GDM1 (cell line): ENCODE measurements around the gene OR5M10.
"Not testable (repeated sequence)": the region's sequence is repeated elsewhere in the genome, so short reads cannot be mapped to it uniquely, and the experiment has no call there.

Experiments used
- DNase-seq: peaks from one replicate; lab custom pipeline; 2025; lab: John Stamatoyannopoulos, UW

Gene OR5M10

DNA sequence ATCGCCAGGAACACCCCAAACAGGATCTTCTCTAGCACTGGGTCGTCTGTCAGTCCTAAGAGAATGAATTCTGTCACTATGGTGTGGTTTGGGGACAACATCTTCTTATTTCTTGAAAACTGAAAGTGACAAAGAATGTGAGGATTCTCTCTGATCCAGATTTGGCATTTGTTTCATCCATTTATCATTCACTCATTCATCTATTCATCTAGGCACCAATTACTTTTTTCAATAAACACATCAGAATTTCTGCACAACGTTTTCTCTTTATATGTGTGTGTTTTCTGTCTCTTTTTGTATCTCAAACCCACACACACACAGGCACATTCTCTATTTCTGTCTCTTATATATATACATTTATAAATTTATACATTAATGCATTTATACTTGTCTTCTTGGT, at the start of gene OR5M10:
OR5M10 (minus strand) TSS at position 101 of the 400 bp plus-strand sequence; CDS start at position 101, 0 bp downstream.
- no peak for DNase-seq

DNA sequence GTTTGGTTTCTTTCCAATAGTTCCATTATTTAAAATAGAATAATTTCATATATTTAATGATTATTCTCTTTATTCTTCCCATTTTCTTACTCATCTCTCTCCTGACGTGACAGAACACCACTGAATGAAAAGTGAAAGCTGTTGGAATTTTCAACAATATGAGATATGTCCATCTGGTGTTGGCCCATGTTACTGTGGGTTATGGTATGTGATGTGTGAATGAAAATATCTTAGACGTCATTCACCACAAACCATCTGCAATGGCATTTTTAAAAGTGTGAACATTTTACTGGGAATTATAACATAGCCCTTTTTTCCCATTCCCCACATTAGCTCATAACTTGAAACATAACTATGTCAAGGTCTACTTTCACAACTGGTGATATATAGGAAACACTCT, 48.4 kb upstream of the OR5M10 start:
- no peak for DNase-seq

GRCh38 chr11:56624661-56625110, 47.2 kb upstream of the OR5M10 start:
- DNase-seq = no peak

DNA sequence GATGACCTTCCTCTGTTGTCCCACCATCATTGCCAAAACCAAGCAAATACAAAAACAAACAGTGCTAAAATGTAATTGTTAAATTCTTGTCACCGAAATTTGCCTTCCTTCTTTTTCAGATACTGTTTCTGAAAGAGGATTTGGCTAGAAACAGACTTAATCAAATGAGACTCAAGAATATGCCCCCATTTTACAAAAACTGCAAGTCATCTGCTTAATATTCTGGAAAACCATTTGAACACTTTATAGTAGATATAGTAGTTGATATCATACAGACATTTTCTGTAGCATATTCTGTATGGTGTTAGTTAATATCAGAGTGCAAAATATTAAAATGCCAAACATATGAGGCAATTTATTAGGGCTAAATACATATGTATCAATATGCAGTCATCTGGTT, 33.7 kb upstream of the OR5M10 start:
- no peak for DNase-seq

- not testable (repeated sequence) for DNase-seq
These were observed 14.7 kb upstream of the OR5M10 start for GRCh38 chr11:56592088-56592717.

- no peak for DNase-seq
These were observed 18.9 kb downstream of the OR5M10 start for GRCh38 chr11:56558574-56558973.

DNA sequence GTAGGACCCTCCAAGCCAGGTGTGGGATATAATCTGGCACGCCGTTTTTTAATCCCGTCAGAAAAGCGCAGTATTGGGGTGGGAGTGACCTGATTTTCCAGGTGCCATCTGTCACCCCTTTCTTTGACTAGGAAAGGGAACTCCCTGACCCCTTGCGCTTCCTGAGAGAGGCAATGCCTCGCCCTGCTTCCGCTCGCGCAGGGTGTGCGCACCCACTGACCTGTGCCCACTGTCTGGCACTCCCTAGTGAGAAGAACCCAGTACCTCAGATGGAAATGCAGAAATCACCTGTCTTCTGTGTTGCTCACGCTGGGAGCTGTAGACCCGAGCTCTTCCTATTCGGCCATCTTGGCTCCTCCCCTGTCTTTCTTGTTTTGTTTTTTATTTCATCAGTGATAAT, 22.8 kb downstream of the OR5M10 start:
- DNase-seq = not testable (repeated sequence)

DNA sequence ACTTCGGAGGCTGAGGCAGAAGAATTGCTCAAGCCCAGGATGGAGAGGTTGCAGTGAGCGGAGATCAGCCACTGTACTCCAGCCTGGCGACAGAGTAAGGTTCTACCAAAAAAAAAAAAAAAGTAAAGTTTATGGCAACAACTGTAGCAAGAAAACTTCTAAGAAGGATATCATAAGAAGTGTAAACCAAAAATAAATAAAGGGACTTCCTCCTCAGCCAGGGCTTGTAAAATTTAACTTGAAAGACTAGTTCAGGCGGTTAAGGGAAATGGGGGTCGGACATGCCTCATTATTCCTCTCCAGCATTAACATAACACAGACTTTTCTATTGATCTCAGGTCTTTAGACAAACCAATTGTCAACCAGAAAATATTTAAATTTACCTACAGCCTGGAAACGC, 32.0 kb downstream of the OR5M10 start:
- DNase-seq = no peak

- no peak for DNase-seq
These were observed 33.8 kb downstream of the OR5M10 start for GRCh38 chr11:56543739-56544138.

DNA sequence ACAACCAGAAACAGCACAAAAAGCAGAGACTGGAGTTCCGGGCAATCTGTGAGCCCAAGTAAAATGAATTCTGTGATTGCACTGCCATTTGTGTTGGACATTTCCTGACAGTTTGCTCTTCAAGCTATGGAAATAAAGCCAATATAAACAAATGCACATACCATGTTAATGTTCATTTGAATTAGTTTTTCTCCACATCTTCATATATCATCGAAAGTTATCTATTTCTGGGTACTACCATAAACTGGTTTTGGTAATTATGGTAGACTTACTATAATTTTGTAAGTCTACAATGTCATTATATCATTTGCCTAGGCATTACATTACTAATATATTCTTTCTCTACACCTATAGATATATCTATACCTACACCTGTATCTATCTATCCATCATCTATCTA, 34.4 kb downstream of the OR5M10 start, which contains the start of gene OR5M11:
OR5M11 (minus strand) TSS at position 101 of the 400 bp plus-strand sequence; CDS start at position 101, 0 bp downstream.
- DNase-seq = no peak

DNA sequence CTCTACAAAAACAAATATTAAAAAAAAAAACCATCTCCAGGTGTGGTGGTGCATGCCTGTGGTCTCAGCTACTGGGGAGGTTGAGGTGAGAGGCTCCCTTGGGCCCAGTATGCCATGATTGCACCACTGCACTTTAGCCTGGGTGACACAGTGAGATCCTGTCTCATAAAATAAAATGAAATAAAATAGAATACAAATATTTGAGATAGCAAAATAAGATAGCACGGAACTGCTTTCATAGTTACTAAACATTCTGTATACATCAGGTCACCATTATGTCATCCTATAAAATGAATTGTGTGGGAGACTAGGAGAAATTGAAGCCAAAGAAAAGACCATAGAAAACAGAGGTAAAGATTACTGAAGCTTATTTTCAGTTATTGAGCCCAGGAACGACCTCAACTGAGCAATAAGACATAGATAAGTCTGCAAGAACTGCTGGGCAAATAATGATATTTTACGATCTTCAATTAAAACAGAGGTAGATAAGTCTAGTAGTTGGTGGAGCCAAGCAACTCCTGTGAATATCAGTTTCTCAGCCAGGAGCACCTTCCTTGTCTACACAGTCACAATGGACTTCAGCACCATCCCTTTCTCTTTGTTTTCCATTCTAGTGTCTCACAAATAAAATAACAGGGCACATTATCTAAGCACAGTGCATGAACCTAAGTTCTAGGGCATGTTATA, 44.3 kb downstream of the OR5M10 start:
- no peak for DNase-seq

DNA sequence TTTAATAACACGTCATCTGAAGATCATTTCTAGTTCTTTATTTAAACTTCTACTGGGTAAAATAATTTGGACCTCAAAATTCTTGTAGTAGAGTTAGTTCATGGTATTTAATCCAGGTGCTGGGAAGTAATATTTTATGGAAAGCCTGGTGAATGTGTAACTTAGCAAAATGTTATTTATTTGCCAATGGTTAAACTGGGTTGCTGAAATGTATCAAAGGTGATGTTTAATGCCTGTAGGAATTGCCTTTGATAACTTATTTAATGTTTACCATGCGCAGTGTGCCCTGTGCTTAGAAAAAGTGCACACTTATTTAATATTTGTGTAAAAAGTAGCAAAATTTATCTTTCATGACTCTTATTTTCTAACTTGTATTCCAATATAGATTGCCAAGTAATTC, 45.7 kb downstream of the OR5M10 start:
- DNase-seq = no peak
